VCaP (cell line): ENCODE results near the gene PSMB5.

ENCODE experiments used
- H3K27ac ChIP-seq: fragments of 450-650 bp; 2 replicates; pipeline ENCODE4 v1.5.1; 2017
- TF ChIP-seq, protein P1 (sequence below): fragments of 450-650 bp; conservative IDR thresholded peaks from 2 replicates; pipeline ENCODE4 v1.5.1; 2017; ENCODE audit warnings: mild to moderate bottlenecking, moderate library complexity

Gene PSMB5

GRCh38 chr14:22980672-22981089 lies 54.0 kb downstream of the PSMB5 start:
- TF ChIP-seq, protein P1, sequence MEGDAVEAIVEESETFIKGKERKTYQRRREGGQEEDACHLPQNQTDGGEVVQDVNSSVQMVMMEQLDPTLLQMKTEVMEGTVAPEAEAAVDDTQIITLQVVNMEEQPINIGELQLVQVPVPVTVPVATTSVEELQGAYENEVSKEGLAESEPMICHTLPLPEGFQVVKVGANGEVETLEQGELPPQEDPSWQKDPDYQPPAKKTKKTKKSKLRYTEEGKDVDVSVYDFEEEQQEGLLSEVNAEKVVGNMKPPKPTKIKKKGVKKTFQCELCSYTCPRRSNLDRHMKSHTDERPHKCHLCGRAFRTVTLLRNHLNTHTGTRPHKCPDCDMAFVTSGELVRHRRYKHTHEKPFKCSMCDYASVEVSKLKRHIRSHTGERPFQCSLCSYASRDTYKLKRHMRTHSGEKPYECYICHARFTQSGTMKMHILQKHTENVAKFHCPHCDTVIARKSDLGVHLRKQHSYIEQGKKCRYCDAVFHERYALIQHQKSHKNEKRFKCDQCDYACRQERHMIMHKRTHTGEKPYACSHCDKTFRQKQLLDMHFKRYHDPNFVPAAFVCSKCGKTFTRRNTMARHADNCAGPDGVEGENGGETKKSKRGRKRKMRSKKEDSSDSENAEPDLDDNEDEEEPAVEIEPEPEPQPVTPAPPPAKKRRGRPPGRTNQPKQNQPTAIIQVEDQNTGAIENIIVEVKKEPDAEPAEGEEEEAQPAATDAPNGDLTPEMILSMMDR, result no peak
- no peak overlapping the region for H3K27ac ChIP-seq

GRCh38 chr14:22979748-22980392 lies 54.8 kb downstream of the PSMB5 start:
- TF ChIP-seq, protein P1, result no peak
- H3K27ac ChIP-seq, result no peak overlapping the region

DNA sequence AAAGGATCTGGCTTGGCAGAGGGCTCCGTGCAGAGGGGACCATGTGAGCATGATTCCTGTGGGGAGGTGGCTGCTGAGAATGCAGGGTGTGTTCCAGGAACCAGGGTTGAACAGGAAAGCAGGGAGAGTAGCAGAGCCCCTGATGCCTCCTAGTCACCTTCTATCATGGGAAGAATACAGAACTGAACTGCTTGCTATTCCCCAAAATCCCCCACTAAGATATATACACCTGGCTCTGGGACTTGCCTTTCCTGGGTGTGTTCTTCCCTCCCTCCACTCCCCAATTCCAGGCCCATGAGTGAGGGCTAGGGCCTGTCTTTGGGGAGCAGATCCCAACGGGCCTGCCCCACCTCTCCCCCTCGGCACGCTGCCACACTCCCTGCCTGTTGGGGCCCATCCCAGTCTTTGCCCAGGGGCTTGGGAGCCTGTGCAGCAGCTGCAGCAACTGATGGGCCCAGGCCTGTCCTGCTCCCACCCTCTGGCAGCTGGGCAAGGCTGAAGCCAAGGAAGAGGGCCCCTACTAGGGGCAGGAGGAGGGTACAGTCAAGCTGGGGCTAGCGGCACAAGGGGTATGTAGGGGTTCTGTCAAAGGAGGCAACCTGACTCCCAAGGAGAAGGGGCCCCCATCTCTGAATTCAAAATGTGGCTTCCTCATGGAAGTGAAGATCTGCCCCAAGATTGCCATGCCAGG lies 55.6 kb downstream of the PSMB5 start:
- H3K27ac ChIP-seq, result no peak overlapping the region
- TF ChIP-seq, protein P1, result no peak

- TF ChIP-seq, protein P1, result no peak
- no peak overlapping the region for H3K27ac ChIP-seq
Observed at GRCh38 chr14:22978487-22978837, 56.2 kb downstream of the PSMB5 start.

DNA sequence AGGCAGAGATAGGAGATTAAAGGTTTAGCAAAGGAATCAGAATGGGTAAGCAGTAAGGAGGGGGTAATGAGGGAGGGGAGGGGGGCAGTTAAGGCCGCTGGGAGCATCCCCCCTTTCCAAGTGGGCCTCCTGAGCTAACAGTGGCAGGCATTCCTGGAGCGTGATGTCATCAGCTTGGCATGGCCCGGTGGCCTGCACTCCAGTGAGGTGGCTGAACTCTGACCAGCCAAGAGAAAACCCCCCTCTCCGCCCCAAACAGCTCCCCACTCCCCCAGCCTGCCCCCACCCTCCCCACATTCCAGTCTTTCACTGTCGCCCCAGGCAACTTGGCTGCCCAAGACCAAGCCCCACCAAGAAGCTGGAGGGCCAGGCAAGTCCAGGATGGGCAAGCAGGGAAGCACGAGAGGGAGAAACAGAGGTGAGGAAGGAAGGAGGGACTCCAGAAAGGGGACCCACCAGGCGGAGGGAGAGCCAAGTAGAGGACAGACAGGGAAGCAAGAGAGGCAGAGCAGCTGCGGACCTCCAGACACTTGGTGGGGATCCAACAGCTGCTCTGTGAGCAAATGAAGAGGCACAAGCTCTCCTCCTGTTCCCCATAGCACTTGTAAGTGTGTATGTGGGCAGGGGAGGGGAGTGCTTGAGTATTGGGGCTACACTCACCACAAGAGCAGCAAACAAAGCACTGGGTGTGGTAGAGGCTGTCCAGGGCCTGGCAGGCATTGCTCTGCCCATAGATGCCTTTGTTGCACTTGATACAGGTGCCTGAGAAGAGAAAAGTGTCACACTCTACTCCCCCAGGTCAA lies 56.8 kb downstream of the PSMB5 start:
- peak overlapping the region; percentile 73 for H3K27ac ChIP-seq
- TF ChIP-seq, protein P1, result no peak

- TF ChIP-seq, protein P1, result no peak
- peak overlapping the region; percentile 73 for H3K27ac ChIP-seq
Observed at GRCh38 chr14:22977434-22977683, 57.3 kb downstream of the PSMB5 start.

DNA sequence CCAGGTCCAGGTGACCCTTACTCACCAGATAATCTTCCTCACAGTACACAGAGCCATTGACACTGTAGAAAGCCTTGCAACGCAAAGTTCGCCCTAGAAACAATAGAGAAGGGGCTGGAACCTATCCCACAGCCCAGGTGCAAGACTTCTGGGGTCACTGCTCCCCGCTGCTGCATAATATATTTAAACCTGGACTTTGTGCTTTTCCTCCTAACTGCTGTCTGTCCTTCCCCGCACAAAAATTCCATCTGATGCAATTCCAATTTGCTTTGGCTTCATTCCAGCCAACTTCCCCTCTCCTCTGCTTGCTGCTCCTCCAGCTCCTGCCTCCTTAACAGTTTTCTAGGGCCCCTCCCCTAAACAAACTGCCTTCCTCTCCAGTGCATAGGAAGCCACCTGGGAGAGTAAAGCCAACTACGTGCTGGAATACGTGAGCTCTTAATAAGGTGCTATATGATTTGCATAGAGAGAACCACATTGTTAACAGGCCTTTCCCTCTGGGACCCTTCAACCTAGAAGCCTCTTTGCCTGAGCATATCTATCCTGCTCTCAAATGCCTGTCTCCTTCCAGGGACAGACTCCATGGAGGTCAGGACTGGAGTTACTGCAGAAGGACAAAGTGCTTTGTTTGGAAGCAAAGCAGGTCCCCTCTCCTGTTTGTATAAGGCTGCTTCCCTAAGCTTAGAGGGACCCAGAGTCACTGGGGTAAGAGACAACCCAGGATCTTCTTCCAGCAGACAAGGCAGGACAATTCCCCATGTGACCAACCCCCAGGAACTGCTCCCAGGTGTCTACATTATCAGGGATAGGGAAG lies 57.9 kb downstream of the PSMB5 start:
- TF ChIP-seq, protein P1, result no peak
- peak overlapping the region; percentile 73 for H3K27ac ChIP-seq
